ENCODE measurements around the gene PHF21A. TPM values are rescaled to one million over a fixed set of nuclear protein-coding genes. Genes with fewer than 3 reads are reported as not detected.

Gene PHF21A
- total RNA-seq, 1 experiment from 2014 or later = 29.4 TPM

GRCh38 chr11:45905095-45905494 lies 216.2 kb downstream of the PHF21A start:
- Mint-ChIP-seq H3K36me3 (0 out of 2 replicates have a peak, but pooled peaks cover 3% of the 10 kb centered on the region), H3K27me3 (ENCODE audit: low read depth) (peaks cover 6% of the 10 kb centered on the region), H3K4me1 (peaks cover 8% of the 10 kb centered on the region), H3K9me3 (no peaks in the 10 kb centered on the region), H3K4me3 (no peak overlapping the region), H3K27ac (no peak overlapping the region)
- ATAC-seq = no peak
- TF ChIP-seq ZNF396 (CRISPR knock-in tag; IDR thresholded peaks at IDR 0.05; ENCODE audit: borderline replicate concordance) = no peak
- TF ChIP-seq FOXP4 (CRISPR knock-in tag; IDR thresholded peaks at IDR 0.05) = no peak
- TF ChIP-seq ZNF423 (CRISPR knock-in tag; IDR thresholded peaks at IDR 0.05) = no peak
- TF ChIP-seq ZSCAN18 (CRISPR knock-in tag; IDR thresholded peaks at IDR 0.05) = no peak
- TF ChIP-seq PREB (CRISPR knock-in tag; IDR thresholded peaks at IDR 0.05; ENCODE audit: borderline replicate concordance) = no peak
- TF ChIP-seq SMAD4 (CRISPR knock-in tag; IDR thresholded peaks at IDR 0.05) = no peak
- no peak for TF ChIP-seq TEAD4 (CRISPR knock-in tag; IDR thresholded peaks at IDR 0.05)
- TF ChIP-seq GTF2I (CRISPR knock-in tag; conservative IDR thresholded peaks at IDR 0.05) = no peak
- no peak for TF ChIP-seq USF2 (CRISPR knock-in tag; IDR thresholded peaks at IDR 0.05)
- TF ChIP-seq NR3C1 (CRISPR knock-in tag; conservative IDR thresholded peaks at IDR 0.05; ENCODE audit: low read depth) = no peak
- TF ChIP-seq CREB1 (CRISPR knock-in tag; IDR thresholded peaks at IDR 0.05) = no peak
- TF ChIP-seq ZNF219 (CRISPR knock-in tag; IDR thresholded peaks at IDR 0.05; ENCODE audit: borderline replicate concordance) = no peak
- ChIA-PET POLR2A (interaction anchor here (1.3 kb wide), 1 partner anchor 13 kb away, joined by 4 read pairs; the partner anchor contains the start of gene PEX16), CTCF (no interaction called here)
- no peak for DNase-seq (ENCODE audit: low spot score)

- Mint-ChIP-seq H3K9me3 (no peaks in the 10 kb centered on the region), H3K4me3 (no peak overlapping the region), H3K27ac (no peak overlapping the region), H3K4me1 (peaks cover 8% of the 10 kb centered on the region), H3K27me3 (ENCODE audit: low read depth) (peaks cover 6% of the 10 kb centered on the region), H3K36me3 (0 out of 2 replicates have a peak, but pooled peaks cover 3% of the 10 kb centered on the region)
- DNase-seq (ENCODE audit: low spot score) (no peak), ATAC-seq (no peak)
- POLR2A ChIA-PET = interaction anchor here (1.3 kb wide), 1 partner anchor 13 kb away, joined by 4 read pairs; the partner anchor contains the start of gene PEX16
- CTCF ChIA-PET = no interaction called here
- TF ChIP-seq JUN (CRISPR knock-in tag; IDR thresholded peaks at IDR 0.05) = no peak
- TF ChIP-seq CBFB (CRISPR knock-in tag; IDR thresholded peaks at IDR 0.05; ENCODE audit: low read depth) = no peak
- TF ChIP-seq IRF2 (CRISPR knock-in tag; IDR thresholded peaks at IDR 0.05; ENCODE audit: borderline replicate concordance, low read depth) = no peak
- no peak for TF ChIP-seq SMAD4 (CRISPR knock-in tag; IDR thresholded peaks at IDR 0.05)
- no peak for TF ChIP-seq TP53 (CRISPR knock-in tag; IDR thresholded peaks at IDR 0.05)
- no peak for TF ChIP-seq GABPB1 (CRISPR knock-in tag; IDR thresholded peaks at IDR 0.05)
- no peak for TF ChIP-seq NFATC4 (CRISPR knock-in tag; IDR thresholded peaks at IDR 0.05)
- no peak for TF ChIP-seq ZNF532 (CRISPR knock-in tag; IDR thresholded peaks at IDR 0.05; ENCODE audit: borderline replicate concordance)
- no peak for TF ChIP-seq AR (CRISPR knock-in tag; IDR thresholded peaks at IDR 0.05)
These were observed 216.8 kb downstream of the PHF21A start for GRCh38 chr11:45904309-45904915.

Measured in WTC11 (cell line).